HG03064 (cell line): Measurements from ENCODE around the gene UIMC1.

Source experiments
- ATAC-seq: cut with Tn5 transposase; IDR thresholded peaks from one replicate; pipeline ENCODE4 v1.9.1; 2021; ENCODE audit warnings: low read depth; ENCODE audit not compliant: unreplicated experiment

The UIMC1 gene

GRCh38 chr5:176888016-176888864 lies 118.3 kb downstream of the UIMC1 start:
- no peak for ATAC-seq

- no peak for ATAC-seq
Measured at GRCh38 chr5:176887252-176887849, 119.2 kb downstream of the UIMC1 start.

GRCh38 chr5:176886336-176887251 lies 120.0 kb downstream of the UIMC1 start:
- no peak for ATAC-seq

GRCh38 chr5:176884571-176884890 lies 122.0 kb downstream of the UIMC1 start:
- no peak for ATAC-seq

- ATAC-seq: no peak
Measured at GRCh38 chr5:176883700-176884570, 122.6 kb downstream of the UIMC1 start.

GRCh38 chr5:176882567-176882903 lies 124.0 kb downstream of the UIMC1 start:
- no peak for ATAC-seq

- no peak for ATAC-seq
Measured at GRCh38 chr5:176881816-176882566, 124.6 kb downstream of the UIMC1 start.

GRCh38 chr5:176881021-176881749 lies 125.4 kb downstream of the UIMC1 start:
- ATAC-seq: no peak

GRCh38 chr5:176880366-176881020 lies 126.1 kb downstream of the UIMC1 start:
- no peak for ATAC-seq

GRCh38 chr5:176879663-176880361 lies 126.8 kb downstream of the UIMC1 start:
- ATAC-seq: no peak

GRCh38 chr5:176878906-176879662 lies 127.5 kb downstream of the UIMC1 start:
- no peak for ATAC-seq

GRCh38 chr5:176878463-176878862 lies 128.1 kb downstream of the UIMC1 start:
- no peak for ATAC-seq

GRCh38 chr5:176877793-176878331 lies 128.7 kb downstream of the UIMC1 start:
- ATAC-seq: no peak

GRCh38 chr5:176876506-176877431 lies 129.8 kb downstream of the UIMC1 start:
- no peak for ATAC-seq

- ATAC-seq: no peak
Measured at GRCh38 chr5:176875783-176876505, 130.6 kb downstream of the UIMC1 start.
